Ectodermal cell (in vitro differentiated cells): ENCODE measurements around the gene RFC1.
"Not testable (repeated sequence)": the region's sequence is repeated elsewhere in the genome, so short reads cannot be mapped to it uniquely, and the experiment has no call there.

Experiments used
- H3K27ac ChIP-seq: 2 replicates; pipeline ENCODE4 v1.7.0; 2013; ENCODE audit warnings: mild to moderate bottlenecking, low read depth, low read length; ENCODE audit not compliant: insufficient read depth, poor library complexity, severe bottlenecking
- H3K27me3 ChIP-seq: 2 replicates; pipeline ENCODE4 v1.7.0; 2013; ENCODE audit warnings: mild to moderate bottlenecking, low read length; ENCODE audit not compliant: insufficient read depth, control insufficient read depth, poor library complexity, severe bottlenecking
- H3K36me3 ChIP-seq: one replicate; pipeline ENCODE4 v1.7.0; 2013; ENCODE audit warnings: low read length; ENCODE audit not compliant: control insufficient read depth, insufficient read depth
- H3K4me1 ChIP-seq: one replicate; pipeline ENCODE4 v1.7.0; 2013; ENCODE audit warnings: low read length; ENCODE audit not compliant: control insufficient read depth, insufficient read depth
- H3K4me3 ChIP-seq: 2 replicates; pipeline ENCODE4 v1.7.0; 2013; ENCODE audit warnings: low read depth, low read length, control low read depth; ENCODE audit not compliant: insufficient read depth
- H3K9me3 ChIP-seq: 2 replicates; pipeline ENCODE4 v1.7.0; 2013; ENCODE audit warnings: mild to moderate bottlenecking, low read length, moderate library complexity; ENCODE audit not compliant: control insufficient read depth
- WGBS, 2 experiments: methylation state at CpG; one replicate each; pipeline ENCODE4 v1.1.7; 2013; ENCODE audit warnings: missing lambda C conversion rate in 2 of 2; 5-methylcytosine and 5-hydroxymethylcytosine counted together

Gene RFC1

DNA sequence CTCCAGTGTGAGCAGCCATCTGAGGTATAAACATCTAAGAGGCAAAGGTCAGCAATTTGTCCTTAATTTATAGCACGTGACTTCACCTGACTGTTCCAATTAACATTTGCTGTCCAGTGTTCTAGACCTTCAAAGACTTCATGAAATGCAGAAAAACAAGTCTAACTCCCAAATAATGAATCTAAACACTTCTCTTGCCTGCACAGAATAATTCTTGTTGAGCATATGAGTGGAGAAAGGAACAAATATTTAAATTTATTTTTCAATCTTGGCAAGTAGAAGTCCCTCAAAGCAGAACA is 12.0 kb downstream of the RFC1 start:
- WGBS, 2 experiments = 93 to 100% methylated on average over 1 of the region's 1 CpG
- H3K4me1 ChIP-seq = no peaks in the 10 kb centered on the region
- H3K27ac ChIP-seq = no peak overlapping the region
- peaks cover 3% of the 10 kb centered on the region for H3K36me3 ChIP-seq
- no peak overlapping the region for H3K4me3 ChIP-seq
- no peaks in the 10 kb centered on the region for H3K27me3 ChIP-seq
- H3K9me3 ChIP-seq = no peaks in the 10 kb centered on the region

DNA sequence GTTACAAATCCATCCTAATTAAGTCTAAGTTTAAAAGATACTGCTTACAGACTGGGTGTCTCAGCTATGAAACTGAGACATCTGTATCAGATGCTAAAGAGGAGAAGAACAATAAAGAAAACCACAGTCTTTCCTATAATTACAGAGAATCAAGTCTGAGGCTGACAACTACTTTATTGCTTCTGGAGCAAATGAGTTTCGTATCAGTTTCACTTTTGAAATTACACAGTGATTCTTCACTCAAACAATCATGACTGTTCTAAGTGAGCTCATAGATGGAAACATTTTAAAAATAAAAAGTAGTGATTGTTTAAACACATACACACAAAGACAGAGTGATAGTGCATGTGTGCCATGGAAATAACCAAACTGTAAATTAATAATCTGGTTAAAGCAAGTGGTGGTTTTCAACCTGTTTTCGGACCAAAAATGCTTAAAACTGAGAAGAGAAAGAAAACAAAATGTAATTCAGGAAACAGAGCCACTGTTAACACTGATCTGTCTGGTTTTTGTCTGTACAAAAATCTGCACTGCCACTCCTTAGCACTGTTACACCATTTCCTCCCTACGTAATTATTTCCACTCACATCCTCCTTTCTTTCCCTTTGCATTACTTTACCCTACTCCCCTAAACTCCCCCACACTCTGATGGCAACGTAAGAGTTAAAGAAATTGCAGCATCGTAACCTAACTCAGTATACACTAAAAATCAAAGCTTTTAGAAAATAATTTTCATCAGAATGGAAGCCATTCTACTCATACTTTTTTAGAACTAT is 12.5 kb downstream of the RFC1 start:
- H3K4me1 ChIP-seq = no peaks in the 10 kb centered on the region
- no peak overlapping the region for H3K4me3 ChIP-seq
- H3K27me3 ChIP-seq = no peaks in the 10 kb centered on the region
- peaks cover 5% of the 10 kb centered on the region for H3K36me3 ChIP-seq
- no peaks in the 10 kb centered on the region for H3K9me3 ChIP-seq
- WGBS, 2 experiments = 92 to 93% methylated on average over 5 of the region's 5 CpGs
- H3K27ac ChIP-seq = no peak overlapping the region

DNA sequence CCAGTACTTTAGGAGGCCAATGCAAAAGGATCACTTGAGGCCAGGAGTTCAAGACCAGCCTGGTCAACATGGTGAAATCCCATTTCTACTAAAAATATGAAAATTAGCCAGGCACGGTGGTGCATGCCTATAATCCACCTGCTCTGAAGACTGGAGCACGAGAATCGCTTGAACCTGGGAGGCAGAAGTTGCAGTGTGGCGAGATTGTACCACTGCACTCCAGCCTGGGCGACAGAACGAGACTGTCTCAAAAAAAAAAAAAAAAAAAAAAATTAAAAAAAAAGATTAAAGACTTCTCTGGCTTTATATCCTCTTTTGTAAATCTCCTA is 13.0 kb downstream of the RFC1 start:
- H3K4me1 ChIP-seq, H3K27me3 ChIP-seq, H3K27ac ChIP-seq, H3K4me3 ChIP-seq, H3K9me3 ChIP-seq, H3K36me3 ChIP-seq: not testable (repeated sequence)
- WGBS, 2 experiments = 90 to 96% methylated on average over 4 to 6 of the region's 6 CpGs

DNA sequence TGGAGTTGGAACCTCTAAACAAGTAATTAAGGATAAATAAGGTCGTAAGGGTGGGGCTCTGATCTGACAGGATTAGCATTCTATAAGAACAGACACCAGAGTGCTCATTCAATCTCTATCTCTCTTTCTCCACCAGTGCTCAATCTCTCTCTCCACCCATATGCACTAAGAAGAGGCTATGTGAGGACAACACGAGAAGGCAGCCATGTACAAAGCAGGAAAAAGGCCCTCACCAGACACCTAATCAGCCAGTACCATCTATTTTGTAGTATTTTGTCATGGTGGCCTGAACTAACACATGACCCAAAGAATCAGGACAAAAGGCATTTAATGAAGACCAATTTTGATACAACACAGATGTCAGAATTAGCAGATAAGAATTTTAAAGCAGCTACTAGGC is 16.8 kb downstream of the RFC1 start:
- H3K4me1 ChIP-seq = no peaks in the 10 kb centered on the region
- H3K27me3 ChIP-seq = no peaks in the 10 kb centered on the region
- H3K9me3 ChIP-seq = no peaks in the 10 kb centered on the region
- H3K27ac ChIP-seq = no peak overlapping the region
- H3K4me3 ChIP-seq = no peak overlapping the region
- H3K36me3 ChIP-seq = peaks cover 5% of the 10 kb centered on the region
- 91 to 100% methylated on average over 2 of the region's 2 CpGs for WGBS, 2 experiments

DNA sequence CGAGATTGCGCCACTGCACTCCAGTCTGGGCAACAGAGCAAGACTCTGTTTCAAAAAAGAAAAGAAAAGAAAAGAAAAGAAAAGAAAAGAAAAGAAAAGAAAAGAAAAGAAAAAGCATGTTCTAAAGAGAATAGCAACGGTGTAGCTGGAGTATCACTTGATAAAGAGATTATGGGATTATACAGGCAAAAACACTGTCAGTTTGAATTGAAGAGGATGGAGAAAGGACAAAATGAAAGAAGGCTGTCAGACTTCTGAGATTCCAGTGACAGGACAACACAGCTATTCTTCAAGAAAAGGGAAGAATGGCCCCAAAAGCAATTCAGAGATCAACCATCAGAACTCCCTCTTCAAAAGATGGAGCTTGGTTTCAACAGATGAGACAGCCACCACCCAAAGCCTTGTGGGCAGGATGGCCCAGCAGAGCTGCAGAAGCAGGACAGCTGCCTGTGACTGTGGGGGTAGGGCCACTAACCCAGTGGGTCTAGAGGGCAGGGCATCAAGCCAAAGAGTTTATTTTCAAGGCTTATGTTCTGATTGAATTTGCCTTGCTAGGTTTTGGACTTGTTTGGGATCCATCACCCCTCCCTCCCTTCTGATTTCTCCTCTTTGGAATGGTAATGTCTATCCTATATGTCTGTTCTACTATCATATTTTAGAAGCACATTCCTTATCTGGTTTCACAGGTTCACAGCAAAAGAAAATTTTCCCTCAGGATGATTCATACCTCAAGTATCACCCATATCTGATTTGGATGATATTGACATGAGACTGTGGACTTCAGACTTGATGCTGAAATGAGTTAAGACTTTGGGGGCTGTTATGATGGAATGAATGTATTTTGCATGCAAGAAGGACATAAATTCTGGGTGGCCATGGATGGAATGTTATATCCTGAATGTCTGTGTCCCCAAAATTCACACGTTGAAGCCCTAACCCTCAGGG is 17.5 kb downstream of the RFC1 start:
- Histone ChIP-seq H3K9me3 (no peaks in the 10 kb centered on the region), H3K27me3 (no peaks in the 10 kb centered on the region), H3K4me3 (no peak overlapping the region), H3K4me1 (no peaks in the 10 kb centered on the region), H3K36me3 (peaks cover 5% of the 10 kb centered on the region), H3K27ac (no peak overlapping the region)
- 97 to 99% methylated on average over 3 to 4 of the region's 4 CpGs for WGBS, 2 experiments

DNA sequence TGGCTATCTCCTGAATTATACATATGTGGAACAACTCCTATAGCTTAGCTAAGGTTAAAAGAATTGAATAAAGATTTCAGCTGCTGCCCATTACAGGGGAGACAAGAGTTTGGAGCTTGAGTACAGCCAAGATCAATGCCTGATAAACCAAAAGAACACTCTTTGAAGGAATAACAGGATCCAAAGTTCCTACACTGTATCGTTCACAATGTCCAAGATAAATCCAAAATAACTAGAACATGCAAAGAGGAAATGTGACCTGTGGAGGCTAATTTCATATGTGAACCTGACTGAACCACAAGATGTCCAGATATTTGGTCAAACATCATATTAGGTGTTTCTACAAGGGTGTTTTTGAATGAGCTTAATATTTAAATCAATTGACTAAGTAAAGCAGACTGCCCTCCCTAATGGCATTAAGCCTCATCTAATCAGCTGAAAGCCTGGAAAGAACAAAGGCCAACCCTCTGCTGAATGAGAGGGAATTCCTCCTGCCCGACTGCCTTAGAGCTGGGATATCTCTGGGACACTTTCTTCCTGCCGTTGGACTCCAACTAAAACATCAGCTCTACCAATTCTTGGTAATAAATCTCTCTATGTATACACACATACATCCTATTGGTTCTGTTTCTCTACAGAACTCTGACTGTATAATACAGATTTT is 19.2 kb downstream of the RFC1 start:
- 70 to 74% methylated on average over 3 of the region's 3 CpGs for WGBS, 2 experiments
- peaks cover 5% of the 10 kb centered on the region for H3K36me3 ChIP-seq

DNA sequence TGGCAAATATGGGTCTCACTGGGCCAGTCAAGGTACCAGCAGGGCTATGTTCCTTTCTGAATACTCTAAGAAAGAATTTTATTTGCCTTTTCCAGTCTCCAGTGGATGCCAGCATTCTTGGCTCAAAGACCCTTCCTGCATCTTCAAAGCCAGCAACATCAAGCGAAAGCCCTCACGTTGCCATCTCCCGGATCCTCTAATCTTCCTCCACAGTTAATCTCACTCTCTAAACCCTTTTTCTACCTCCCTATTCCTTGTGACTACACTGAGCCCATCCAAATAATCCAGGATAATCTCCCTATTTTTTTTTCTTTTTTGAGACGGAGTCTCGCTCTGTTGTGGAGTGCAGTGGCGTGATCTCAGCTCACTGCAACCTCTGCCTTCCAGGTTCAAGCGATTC is 23.4 kb downstream of the RFC1 start:
- H3K4me1 ChIP-seq = no peaks in the 10 kb centered on the region
- no peaks in the 10 kb centered on the region for H3K27me3 ChIP-seq
- no peaks in the 10 kb centered on the region for H3K36me3 ChIP-seq
- no peak overlapping the region for H3K4me3 ChIP-seq
- H3K27ac ChIP-seq = no peak overlapping the region
- no peaks in the 10 kb centered on the region for H3K9me3 ChIP-seq
- WGBS, 2 experiments = 90 to 94% methylated on average over 7 of the region's 7 CpGs

More for the DNA sequence above, 19.2 kb downstream of the RFC1 start:
- H3K27ac ChIP-seq = no peak overlapping the region
- H3K4me3 ChIP-seq = no peak overlapping the region
- no peaks in the 10 kb centered on the region for H3K4me1 ChIP-seq
- H3K9me3 ChIP-seq = no peaks in the 10 kb centered on the region
- no peaks in the 10 kb centered on the region for H3K27me3 ChIP-seq

DNA sequence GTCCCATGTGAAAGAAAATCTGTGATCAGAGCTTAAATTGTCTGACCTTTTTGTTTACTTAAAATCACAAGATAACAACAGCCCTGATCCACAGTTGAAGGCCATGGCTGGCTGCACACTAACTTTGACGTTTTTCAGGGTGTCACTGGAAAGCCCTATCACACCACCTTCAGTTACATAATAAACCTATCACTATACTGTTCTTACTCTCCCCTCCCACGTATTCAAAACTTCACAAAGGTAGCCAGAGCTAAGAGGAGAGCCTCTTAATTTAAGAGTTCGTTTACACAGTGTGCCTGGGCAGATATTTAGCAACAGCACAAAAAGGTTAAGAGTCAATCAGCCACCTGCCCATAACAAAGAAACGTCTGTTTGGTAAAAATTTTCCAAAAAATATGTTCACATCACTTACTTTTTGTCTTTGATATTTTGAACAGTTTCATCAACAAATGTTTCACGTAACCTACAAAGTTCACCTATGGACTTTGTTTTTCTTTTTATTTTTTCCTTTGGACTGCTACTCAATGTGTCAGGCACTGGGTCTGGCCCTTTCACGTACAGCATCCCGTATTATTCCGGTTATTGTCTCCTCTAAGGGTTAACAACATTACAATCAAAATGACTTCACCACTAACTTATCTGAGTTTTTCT is 25.0 kb downstream of the RFC1 start:
- no peaks in the 10 kb centered on the region for H3K27me3 ChIP-seq
- WGBS, 2 experiments = 90 to 93% methylated on average over 8 of the region's 8 CpGs
- no peaks in the 10 kb centered on the region for H3K4me1 ChIP-seq
- no peak overlapping the region for H3K27ac ChIP-seq
- H3K36me3 ChIP-seq = no peaks in the 10 kb centered on the region
- H3K4me3 ChIP-seq = no peak overlapping the region
- no peaks in the 10 kb centered on the region for H3K9me3 ChIP-seq

DNA sequence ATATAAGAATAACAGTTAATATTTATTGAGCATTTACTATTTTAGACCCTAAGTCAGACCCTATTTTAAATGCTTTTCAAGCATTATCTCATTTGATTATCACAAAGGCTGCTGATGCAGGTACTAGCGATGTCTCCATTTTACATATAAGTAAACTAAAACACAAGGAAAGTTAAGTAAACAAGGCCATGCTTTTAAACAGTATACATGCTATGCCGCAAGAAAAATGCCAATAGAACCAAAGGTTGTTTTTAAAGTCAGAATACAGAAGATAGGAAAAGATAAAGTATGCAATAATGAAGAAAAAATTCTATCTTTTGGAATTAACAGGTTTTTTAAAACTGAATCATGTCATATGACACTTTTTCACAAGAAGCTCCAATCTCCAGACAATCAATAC is 26.2 kb downstream of the RFC1 start:
- 95 to 100% methylated on average over 2 of the region's 2 CpGs for WGBS, 2 experiments
- H3K9me3 ChIP-seq = no peaks in the 10 kb centered on the region
- H3K27ac ChIP-seq = no peak overlapping the region
- H3K4me3 ChIP-seq = no peak overlapping the region
- no peaks in the 10 kb centered on the region for H3K36me3 ChIP-seq
- H3K4me1 ChIP-seq = no peaks in the 10 kb centered on the region
- H3K27me3 ChIP-seq = no peaks in the 10 kb centered on the region

DNA sequence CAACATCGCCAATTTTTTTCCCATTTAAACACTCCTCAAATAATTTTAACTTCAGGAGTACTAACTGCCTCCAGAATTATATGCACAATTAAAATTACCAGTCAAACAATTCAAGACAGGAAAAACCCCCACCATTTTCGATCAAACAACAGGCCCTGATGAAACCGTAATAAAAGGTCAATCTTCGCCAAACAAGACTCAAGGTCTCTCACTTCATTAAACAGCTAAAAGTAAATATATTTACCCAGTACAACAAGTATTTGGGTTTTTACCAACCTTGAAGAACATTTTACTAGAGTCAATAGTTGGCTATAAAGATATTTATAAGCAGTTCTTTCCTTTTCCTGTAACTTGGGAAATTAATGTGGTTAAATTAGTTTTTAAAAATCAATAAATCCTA is 28.3 kb downstream of the RFC1 start:
- Histone ChIP-seq H3K36me3 (no peaks in the 10 kb centered on the region), H3K27me3 (no peaks in the 10 kb centered on the region), H3K4me3 (no peak overlapping the region), H3K27ac (no peak overlapping the region), H3K9me3 (no peaks in the 10 kb centered on the region), H3K4me1 (no peaks in the 10 kb centered on the region)
- WGBS, 2 experiments = 93 to 98% methylated on average over 4 of the region's 4 CpGs
